Stimulated activated CD4-positive, alpha-beta T cell treated with anti-CD3 and anti-CD28 coated beads, Interleukin-4, amount 100 ng/mL, for 24 hours (primary cell): ENCODE results near the gene FNDC3B.

ENCODE experiments used
- DNase-seq: peaks from one replicate; pipeline ENCODE4 v3.0.0-alpha.2; 2020

FNDC3B gene

DNA sequence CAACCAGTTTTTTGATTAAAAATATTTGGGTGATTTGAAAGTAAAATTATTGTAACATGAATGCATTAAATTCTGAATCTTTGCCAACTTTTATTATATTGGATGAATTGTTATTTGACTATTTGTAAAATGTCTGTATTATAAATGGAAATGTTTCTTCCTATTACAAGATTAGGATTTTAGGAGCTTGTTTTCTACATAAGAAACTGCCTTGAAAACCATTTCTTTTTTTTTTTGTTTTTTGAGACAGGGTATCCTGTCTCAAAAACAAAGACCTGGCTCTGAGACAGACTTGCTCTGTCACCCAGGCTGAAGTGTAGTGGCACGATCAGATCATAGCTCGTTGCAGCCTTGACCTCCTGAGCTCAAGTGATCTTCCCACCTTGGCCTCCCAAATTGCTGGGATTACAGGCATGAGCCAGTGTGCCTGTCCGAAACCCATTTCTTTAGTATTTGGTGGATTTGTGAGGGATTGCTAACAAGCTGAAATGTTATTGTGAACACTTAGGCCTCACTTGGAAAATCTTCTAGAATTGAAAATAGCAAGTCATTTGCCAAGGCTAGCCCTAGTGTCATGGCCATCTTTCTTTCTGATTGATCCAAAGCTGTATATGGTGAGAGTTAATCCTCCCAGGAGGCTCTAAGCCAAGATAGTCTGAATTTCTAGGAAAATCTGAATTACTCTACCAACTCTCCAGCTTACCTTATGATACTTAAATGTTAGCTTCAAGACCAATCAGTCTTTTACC lies 100.3 kb downstream of the FNDC3B start:
- no peak for DNase-seq

DNA sequence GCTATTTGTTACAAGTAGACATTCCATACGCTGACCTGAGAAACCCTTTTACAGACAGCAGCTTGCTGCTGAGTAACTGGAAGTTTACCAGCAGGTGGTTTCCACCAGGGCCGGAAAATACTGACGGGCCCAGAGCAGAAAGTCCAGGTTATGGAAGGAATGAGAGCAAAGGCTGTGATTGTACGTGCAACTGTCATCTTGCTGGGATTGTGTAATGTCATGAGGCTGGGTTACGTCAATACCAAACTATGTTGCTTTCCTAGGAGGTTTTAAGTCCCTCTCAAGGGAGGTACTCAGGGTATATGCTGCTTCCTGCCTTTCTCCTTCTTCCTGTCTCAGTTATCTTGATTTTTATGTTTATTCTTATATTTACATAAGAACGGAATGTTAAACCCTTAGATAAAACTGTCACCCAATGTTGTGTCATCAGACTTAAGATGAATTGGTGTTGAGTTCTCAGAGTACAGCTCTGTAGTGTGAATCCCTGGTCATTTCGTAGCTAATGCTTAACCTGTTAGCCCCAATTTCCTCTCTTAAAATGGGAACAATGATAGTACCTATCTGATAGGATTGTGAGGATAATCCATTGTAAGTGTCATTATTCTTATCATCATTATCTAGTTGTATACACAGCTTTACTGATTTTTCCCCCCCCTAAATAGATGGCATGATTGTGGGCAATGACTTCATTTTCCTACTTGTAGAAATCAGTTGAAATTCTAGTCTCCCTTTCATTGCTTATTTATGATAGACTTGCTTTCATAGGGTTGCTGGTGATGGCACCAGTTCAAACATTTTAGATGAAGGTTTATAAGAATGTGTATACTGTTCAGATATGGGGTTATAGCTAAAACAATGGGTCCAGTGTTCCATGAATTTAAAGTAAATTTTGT lies 101.4 kb downstream of the FNDC3B start:
- no peak for DNase-seq

DNA sequence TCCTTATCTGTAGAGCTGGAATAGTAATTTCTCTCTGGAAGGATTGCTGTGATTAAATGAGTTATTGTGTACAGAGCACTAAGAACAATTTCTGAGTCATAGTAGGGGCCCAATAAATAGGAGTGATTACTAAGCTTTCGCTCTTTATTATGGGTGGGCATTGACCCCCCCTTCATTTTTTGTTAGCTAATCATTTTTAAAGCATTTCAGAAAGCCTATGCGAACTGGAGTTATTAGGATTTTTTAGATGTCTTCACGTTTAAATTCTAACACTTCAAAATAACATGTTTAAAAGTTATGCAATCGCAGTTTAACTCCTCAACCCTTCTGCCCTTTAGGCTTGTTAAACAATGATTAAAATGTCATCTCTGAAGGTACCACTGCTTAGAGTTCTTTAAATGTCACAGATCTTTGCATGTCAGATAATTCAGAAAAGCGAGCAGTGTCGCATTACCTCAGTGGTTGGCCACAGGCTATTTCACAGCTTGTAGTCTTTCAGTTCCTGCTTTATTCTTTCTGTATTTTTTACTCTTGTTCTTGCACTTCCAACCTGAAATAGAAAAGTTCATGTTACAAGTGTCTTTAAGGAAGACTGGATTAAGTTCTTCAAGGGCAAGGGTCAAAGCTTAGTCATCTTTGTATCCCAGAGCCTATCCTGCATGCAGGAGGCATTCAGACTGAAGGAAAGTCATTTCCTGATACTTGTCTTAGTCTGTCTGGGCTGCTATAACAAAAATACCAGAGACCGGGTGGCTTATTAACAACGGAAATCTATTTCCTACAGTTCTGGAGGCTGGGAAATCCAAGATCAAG lies 102.9 kb downstream of the FNDC3B start:
- no peak for DNase-seq

DNA sequence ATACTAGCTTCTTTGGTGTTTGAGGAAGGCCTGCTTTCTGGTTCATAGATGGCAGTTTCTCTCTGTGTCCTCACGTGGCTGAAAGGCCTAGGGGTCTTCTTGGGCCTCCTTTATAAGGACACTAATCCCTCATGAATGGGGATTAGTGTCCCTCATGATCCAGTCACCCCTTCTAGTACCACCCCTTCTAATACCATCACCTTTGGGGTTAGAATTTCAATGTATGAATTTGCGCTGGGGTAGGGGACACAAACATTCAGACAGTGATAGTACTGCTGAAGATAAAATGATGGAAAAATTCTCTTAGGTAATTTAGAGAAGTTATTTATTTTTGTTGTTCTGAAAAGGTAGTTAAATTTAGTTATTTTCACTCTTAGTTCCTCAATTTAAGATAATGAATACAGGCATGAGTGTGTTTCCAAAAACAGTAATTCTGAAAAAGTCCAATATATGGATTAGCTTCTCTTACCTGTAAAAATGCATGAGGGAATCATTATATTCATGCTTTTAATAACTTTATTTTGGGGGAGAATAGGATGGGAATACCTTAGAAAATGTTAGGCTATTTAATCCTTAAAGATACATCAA lies 103.6 kb downstream of the FNDC3B start:
- DNase-seq, result no peak

DNA sequence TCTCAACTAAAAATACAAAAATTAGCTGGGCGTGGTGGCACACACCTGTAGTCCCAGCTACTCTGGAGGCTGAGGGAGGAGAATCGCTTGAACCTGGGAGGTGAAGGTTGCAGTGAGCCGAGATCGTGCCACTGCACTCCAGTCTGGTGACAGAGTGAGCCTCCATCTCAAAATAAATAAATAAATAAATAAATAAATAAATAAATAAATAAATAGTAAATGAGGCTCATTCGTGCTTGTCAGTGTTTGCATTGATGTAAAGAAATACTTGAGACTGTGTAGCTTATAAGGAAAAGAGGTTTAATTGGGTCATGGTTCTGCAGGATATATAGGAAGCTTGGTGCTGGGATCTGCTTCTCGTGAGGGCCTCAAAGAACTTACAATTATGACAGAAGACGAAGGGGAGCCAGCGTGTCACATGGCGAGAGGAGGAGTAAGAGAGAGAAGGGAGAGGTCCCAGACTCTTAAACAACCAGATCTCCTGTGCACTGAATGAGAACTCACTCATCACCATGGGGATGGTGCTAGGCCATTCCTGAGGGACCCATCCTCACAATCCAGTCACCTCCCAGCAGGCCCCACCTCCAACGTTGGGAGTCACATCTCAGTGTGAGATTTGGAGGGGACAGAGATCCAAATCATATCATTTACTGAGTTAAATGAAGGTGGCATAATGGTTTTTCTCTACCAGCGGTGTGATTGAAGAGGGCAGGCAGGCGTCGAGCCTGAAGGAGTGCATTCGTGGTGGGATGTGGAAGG lies 104.5 kb downstream of the FNDC3B start:
- no peak for DNase-seq

DNA sequence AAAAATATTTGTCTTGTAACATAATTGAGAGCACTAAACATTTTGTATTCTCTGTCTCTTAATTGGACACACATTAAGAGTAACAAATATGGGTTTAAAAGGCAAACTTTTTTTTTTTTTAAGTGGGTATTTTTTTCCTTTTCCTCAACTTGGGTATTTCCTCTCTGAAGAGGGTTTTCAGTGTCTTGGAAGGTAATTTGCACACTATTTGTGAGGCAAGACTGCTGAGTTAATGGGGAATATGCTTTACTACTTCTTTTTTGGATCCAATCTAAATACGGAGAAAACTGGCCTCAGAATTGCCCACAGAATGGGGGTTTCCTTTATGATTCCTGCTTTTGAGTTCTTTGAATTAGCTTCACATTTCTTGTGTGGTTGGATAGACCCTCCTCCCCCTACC lies 105.2 kb downstream of the FNDC3B start:
- DNase-seq, result no peak

DNA sequence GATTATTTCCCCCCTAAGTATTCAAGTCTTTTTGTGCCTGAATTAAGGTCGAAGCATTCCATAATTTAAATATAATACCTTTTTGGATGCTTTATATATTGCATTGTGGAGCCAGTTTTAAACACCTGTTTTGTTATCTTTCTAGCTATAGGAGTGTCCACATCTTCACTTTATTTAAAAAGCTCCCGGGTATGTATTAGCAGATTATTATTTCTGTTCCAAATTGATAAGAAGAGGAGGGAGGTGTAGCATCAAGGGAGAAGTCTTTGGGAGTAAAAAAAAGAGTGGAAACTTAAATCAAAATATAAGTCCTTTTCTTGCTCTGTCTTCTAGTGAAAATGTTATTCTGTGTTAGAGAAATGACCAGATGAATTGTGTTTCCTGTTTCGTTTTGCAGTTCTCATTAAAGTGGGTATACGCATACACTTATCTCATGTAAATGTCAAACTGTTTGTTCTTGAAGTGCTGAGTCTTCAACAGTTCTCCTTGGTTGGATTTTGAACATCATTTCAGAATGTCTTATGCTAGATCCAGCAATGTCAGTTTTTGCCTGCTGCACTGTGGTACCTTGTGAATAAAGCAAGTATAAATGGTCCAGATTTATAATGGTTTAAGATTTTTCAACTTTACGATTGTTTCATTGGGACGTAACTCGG lies 105.8 kb downstream of the FNDC3B start:
- DNase-seq, result no peak

DNA sequence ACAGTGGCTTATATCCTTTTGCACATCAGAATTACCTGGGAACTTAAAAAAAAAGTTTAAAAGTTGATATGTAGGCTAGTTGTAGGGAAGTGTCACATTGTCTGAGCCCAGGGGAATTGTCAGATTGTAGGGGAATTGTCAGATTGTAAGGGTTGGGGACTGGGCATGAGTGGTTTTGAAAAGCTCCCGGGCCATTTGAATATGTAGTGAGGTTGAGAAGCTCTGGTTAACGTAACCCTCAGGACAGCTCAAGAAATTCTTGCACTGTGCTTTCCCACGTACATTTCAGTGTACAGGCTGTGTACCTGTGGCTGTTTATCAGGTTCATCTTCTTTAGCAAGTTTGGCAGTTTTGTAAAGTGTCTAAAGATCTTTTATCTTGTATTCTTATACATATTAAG lies 107.0 kb downstream of the FNDC3B start:
- no peak for DNase-seq

DNA sequence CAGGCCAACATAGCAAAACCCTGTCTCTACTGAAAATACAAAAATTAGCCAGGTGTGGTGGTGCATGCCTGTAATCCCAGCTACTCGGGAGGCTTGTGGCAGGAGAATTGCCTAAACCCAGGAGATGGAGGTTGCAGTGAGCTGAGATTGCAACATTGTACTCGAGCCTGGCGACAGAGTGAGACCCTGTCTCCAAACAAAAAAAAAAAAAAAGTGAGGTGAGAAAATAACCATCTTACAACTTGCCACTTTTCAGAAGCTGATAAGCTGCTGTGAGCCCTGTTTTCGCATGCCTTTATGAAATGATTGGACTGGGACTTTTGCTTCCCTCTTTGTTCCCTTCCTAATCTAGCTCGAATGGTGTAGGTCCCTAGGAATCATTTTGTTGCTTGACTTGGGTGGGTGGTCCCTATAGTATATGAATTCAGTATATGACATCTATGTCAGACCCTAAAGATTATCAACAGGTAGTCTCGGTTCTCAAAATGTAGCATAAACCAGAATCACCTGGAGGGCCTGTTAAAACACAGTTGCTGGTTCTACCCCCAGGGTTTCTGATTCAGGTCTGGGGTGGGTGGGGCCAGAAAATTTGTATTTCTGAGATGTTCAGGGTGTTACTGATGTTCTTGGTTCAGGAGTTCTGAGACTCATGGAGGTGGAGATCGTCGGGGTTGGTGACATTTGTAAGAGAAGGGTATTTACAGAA lies 107.9 kb downstream of the FNDC3B start:
- DNase-seq, result no peak

DNA sequence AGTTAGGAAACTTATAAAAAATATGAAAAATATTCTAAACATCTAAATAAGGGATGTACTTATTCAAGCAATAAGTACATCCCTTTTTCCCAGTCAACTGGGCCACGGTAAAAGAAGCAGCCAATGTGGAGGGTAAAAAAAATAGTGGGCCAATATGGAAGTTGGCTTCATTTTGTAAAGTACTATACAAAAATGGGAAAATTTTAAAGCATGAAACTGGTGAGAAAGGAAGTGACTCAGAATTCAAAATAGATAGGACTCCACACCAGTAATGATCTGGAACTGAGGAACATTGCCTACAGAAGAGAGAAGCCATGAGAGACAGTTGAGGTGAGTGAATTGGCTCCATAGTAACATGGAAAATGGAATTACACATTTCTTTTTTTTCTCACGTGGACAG lies 108.9 kb downstream of the FNDC3B start:
- no peak for DNase-seq

DNA sequence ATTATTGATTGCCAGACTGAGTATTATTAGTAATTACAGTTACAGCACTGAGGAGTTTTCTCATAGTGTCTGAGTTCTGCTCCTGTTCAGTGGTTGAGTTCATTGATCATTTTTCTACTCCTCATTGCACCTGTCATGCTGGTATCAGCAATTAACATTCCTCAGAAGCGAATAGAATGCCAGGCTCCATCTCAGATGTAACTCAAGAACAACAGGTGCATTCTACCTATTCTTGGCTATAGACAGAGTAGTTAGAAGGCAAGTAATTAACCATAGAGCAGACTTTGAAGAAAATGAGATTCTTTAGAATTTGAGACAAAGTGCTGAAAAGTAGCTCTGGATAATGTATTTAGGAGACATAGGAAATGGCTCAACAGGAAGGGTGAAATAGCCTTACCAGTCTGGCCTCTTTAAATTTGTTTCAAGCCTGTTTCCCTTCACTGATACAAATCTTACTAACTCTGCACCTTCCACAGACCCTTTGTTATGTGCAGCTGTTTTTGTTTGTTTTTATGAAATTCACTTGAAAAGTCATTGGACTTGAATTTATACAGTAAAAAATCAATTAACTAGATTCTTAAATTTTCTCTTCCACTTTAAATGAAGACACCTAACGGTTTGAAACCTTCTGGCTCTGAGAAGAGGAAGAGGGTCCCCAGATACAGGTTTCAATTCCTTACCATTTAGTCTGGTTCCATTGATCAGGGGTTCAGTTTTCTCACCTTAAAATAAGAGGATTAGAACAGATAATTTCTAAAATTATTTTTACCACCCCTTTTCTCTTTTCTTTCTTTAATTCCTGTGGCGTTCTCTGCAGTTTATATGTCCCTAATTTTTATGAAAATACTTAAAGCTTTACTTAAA lies 109.6 kb downstream of the FNDC3B start:
- DNase-seq, result no peak

DNA sequence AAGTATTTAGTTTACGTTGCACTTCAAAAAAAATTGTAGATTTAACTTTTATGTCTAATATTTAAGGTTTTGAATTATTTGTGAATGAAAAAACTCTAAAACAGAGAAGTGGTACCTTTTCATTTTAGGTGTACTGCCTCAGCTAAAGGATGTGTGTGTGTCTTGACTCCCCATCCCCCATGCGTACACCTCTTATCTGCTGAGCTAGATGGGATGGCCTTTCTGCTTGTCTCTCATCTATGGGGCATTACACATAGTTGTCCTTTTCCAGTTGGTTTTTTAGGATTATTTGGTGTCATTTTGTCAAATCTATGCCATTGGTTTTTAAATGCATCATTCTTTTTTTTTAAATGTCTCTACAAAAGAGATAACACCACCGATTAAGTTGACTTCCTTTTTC lies 110.9 kb downstream of the FNDC3B start:
- no peak for DNase-seq

DNA sequence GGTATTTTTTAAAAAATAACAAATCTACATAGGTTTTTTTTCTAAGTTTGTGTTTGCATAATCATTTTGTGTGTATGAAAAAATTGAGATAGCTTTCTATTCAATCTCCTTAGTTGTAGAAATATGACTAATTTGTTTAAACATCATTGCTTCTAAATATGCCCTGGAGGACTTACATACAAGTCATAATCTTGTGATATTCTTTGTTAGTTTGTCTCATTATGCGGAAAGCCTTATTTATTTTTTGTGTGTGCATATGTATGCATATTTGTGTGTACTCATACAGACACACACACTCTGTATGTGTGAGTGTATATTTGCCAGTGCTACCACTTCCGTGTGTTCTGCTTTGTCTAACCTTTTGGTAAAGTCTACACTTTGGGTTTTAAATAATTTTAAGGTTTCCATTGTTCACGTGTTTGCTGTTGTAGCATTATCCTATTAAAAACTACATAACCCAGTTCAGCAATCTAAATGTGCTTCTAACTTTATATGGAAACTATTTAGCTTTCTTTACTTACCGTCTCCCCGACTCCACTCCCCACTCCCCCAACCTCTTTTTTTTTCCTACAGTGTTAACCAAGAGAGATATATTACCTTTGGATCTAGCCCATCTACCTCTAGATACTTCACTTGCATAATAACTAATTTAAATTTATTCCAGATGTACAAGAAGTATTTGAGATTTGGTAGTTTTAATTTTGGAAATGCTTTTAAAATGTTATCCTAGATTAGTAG lies 111.7 kb downstream of the FNDC3B start:
- DNase-seq, result no peak

DNA sequence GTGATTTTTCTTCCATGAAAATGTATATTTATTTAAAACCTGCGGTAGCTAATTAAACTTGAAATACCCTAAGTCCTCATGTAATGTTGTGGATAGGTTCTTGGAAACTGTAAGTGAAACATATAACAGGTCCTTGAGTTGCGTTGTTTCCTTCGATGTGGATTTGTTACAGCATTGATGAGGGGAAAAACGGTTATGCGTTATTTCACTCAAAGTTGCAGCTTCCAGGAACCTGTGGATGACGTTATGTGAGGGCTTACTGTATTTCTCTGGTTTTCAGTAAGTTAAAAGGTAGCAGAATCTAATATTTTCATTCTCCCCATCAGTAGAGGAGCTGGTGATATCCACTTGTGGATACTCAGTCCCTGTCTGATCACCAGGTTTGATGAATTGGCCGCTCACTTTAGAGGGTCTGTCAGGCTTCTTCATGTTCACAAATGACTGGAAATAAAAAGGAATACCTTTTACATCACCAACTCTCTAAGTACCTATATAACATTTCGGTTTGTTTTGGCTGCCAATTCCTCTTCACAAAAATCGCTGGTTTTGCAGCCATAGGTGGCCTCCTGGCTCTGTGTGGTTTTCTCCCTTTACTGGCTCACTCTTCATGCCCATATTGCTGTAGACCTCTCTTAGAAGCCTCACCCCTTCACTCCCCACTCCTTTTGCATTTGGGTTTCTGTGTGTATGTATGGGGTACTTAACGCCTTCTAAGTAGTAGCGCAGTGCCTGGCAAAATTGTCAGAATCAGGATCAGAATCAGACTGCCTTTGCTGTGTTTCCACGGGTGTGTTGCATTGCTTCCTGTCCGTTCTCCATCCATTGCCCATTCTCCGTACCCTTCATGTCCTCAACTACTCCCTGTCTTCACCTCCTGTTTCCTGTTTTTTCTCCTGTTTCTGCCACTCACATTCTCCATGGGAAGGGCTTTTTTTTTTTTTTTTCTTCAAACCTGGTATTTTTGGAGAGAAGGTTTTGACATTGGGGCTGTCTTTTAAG lies 112.6 kb downstream of the FNDC3B start:
- DNase-seq, result no peak

DNA sequence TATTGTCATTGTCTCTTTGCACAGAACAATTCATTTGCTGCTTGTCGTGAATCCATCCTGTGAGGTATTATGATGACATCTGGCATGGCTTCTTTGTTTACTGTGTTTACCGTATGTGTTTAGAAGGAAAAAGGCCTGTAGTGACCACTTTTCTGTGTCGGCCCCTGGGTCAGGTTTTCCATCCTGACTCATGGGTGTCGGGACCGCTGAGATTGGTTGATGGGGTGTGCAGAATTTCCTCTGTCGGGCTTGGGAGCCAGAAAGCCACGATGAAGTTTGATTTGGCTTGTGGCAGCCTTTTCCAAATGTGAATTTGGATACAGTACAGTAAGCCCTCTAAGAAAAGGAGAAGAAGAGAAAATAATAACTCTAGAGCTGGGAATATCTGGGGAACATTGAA lies 113.5 kb downstream of the FNDC3B start:
- DNase-seq, result no peak

DNA sequence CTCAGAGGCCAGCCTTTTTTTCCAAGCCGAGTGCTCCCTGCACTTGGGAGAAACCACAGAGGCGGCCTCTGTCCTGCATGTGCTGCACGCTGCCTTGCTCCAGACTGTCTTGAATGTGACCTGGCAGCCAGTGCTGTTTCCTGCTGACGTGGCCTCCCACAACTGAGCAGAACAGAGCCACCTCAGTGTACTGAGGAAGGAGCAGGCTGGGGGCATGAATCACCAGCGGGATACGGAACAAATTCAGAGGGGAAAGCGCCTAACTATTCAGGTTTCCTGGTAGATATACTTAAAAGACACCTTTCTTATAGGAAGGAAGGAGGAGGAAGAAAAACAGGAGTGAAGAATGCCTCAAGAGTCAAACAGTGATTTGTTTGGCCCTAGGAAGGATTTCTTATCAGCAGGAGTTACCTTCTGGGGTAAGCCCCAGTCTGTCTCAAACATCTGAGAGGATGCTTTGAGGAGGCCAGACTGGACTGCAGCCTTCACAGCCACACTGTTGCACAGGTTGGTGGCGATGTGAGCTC lies 114.0 kb downstream of the FNDC3B start:
- peak; percentile 47 for DNase-seq

DNA sequence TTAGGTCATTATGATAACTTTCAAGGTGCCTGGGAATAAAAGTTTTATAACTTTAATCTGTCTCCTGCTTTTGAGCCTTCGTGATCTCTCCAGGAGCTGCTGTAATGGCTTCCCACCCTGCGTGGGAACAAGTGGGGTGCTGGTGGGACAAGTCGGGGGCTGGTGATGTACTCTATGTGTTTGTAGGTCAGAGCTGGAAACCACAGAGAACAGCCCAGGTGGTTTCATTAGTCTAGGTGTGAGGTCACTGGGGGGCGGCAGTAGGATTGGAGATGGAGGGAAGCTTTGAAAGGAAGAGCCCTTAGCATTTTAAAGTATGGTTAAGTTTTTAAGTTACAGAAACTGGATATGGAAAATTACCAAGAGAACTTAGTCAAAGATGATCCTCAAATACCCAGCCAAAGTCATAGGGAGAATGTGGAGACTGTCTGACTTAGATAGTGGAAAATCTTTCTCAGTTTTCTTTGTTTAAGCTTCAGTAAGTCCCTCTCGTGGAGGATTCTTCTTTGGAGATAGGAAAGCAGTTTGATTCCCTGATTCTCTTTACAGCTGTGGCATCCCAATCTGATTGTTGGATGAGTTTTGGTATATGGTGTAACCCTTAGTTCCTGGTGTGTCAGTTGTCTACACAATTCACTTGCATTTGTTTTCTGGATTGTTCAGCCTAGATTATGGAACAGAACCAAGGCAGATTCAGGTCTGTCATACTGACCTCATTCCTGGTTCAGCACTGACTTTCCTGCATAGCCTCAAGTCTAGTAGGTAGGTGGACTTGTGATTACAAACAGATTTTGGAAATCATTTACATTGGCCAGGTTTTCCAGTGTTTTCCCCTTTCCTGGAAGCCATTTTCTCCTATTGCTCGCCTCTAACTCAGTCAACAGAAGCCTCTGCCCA lies 115.6 kb downstream of the FNDC3B start:
- no peak for DNase-seq
